GM23338 (cell line): ENCODE results near the gene GNAT1. TPM values are rescaled to one million over a fixed set of nuclear protein-coding genes. Genes with fewer than 3 reads are reported as not detected.

ENCODE experiments used
- ATAC-seq: fragments of 200-7000 bp; cut with Tn5 transposase; 3 replicates; pipeline ENCODE4 v1.9.1; 2020
- DNase-seq: peaks from one replicate; pipeline ENCODE4 v3.0.0-alpha.2; 2015; ENCODE audit warnings: low spot score
- H2AFZ ChIP-seq: fragments of 200-600 bp; sonication (generic); 2 replicates; pipeline ENCODE4 v1.8.0; 2016; ENCODE audit warnings: antibody characterized with exemption, mild to moderate bottlenecking, moderate library complexity
- H3F3A ChIP-seq: fragments of 200-600 bp; sonication (generic); replicated peaks from 2 replicates; pipeline ENCODE4 v1.8.0; 2017; ENCODE audit warnings: antibody characterized with exemption, mixed run types, low read depth
- H3K27ac ChIP-seq: fragments of 200-600 bp; sonication (generic); 2 replicates; pipeline ENCODE4 v1.6.1; 2016; ENCODE audit warnings: low read depth
- H3K27me3 ChIP-seq: fragments of 200-600 bp; sonication (generic); 2 replicates; pipeline ENCODE4 v1.8.0; 2016; ENCODE audit warnings: mild to moderate bottlenecking, mixed run types, moderate library complexity; ENCODE audit not compliant: insufficient read depth
- H3K36me3 ChIP-seq: fragments of 200-600 bp; sonication (generic); 2 replicates; pipeline ENCODE4 v1.8.0; 2016; ENCODE audit warnings: mild to moderate bottlenecking; ENCODE audit not compliant: insufficient read depth
- H3K4me1 ChIP-seq: fragments of 200-600 bp; sonication (generic); 2 replicates; pipeline ENCODE4 v1.8.0; 2016; ENCODE audit warnings: mild to moderate bottlenecking, moderate library complexity; ENCODE audit not compliant: insufficient read depth
- H3K4me2 ChIP-seq: fragments of 200-600 bp; sonication (generic); 2 replicates; pipeline ENCODE4 v1.7.1; 2017; ENCODE audit warnings: mixed run types
- H3K4me3 ChIP-seq: fragments of 200-600 bp; sonication (generic); 2 replicates; pipeline ENCODE4 v1.6.1; 2016; ENCODE audit warnings: mixed run types
- H3K79me2 ChIP-seq: fragments of 200-600 bp; sonication (generic); replicated peaks from 2 replicates; pipeline ENCODE4 v1.8.0; 2017; ENCODE audit warnings: mild to moderate bottlenecking; ENCODE audit not compliant: insufficient read depth
- H3K9me2 ChIP-seq: fragments of 200-600 bp; sonication (generic); 2 replicates; pipeline ENCODE4 v1.8.0; 2017; ENCODE audit not compliant: insufficient read depth
- H4K20me1 ChIP-seq: fragments of 200-600 bp; sonication (generic); replicated peaks from 2 replicates; pipeline ENCODE4 v1.8.0; 2017; ENCODE audit warnings: mild to moderate bottlenecking; ENCODE audit not compliant: insufficient read depth
- H3K27ac Mint-ChIP-seq: 2 replicates; pipeline ENCODE4 v1.8.0; 2020; ENCODE audit warnings: inconsistent platforms, mild to moderate bottlenecking, moderate library complexity, mixed read lengths
- H3K27me3 Mint-ChIP-seq: 3 replicates; pipeline ENCODE4 v1.8.0; 2022; ENCODE audit warnings: low read depth, mild to moderate bottlenecking, moderate library complexity, mixed read lengths, inconsistent platforms; ENCODE audit not compliant: insufficient read depth, poor library complexity
- H3K36me3 Mint-ChIP-seq: 3 replicates; pipeline ENCODE4 v1.8.0; 2021; ENCODE audit warnings: low read depth, mild to moderate bottlenecking, inconsistent platforms, moderate library complexity, mixed read lengths
- H3K4me1 Mint-ChIP-seq: 3 replicates; pipeline ENCODE4 v1.8.0; 2020; ENCODE audit warnings: mild to moderate bottlenecking, inconsistent platforms, mixed read lengths
- H3K4me3 Mint-ChIP-seq: 3 replicates; pipeline ENCODE4 v1.8.0; 2021; ENCODE audit warnings: moderate library complexity, mild to moderate bottlenecking, inconsistent platforms, mixed read lengths
- H3K9me3 Mint-ChIP-seq: 3 replicates; pipeline ENCODE4 v1.8.0; 2020; ENCODE audit warnings: moderate library complexity, mild to moderate bottlenecking, inconsistent platforms, mixed read lengths
- CREB1 ChIP-seq: fragments of 250-450 bp; sonication (Bioruptor Pico); IDR thresholded peaks from 2 replicates; pipeline ENCODE4 v1.5.0; 2020; ENCODE audit warnings: low read depth, mild to moderate bottlenecking, moderate library complexity
- EZH2 ChIP-seq: fragments of 200-600 bp; sonication (generic); IDR thresholded peaks from one replicate; pipeline ENCODE4 v1.8.0; 2017; ENCODE audit warnings: antibody characterized with exemption, mild to moderate bottlenecking, low read depth; ENCODE audit not compliant: unreplicated experiment
- EZH2phosphoT487 ChIP-seq: fragments of 200-600 bp; sonication (generic); IDR thresholded peaks from one replicate; pipeline ENCODE4 v1.8.1; 2018; ENCODE audit warnings: antibody characterized with exemption; ENCODE audit not compliant: unreplicated experiment
- JUNB ChIP-seq: IDR thresholded peaks from one replicate; pipeline ENCODE4 v1.6.1; 2016; ENCODE audit warnings: antibody characterized with exemption; ENCODE audit not compliant: unreplicated experiment
- NANOG ChIP-seq: IDR thresholded peaks from 2 replicates; pipeline ENCODE4 v1.6.1; 2016; ENCODE audit warnings: antibody characterized with exemption, borderline replicate concordance
- POLR2AphosphoS5 ChIP-seq: IDR thresholded peaks from 2 replicates; pipeline ENCODE4 v1.6.1; 2016; ENCODE audit warnings: antibody characterized with exemption, low read depth
- STAT1 ChIP-seq: IDR thresholded peaks from one replicate; pipeline ENCODE4 v1.6.1; 2016; ENCODE audit warnings: antibody characterized with exemption; ENCODE audit not compliant: unreplicated experiment
- polyA plus RNA-seq: library from polyadenylated mRNA; unstranded; fragments of >200 nt; fragmentation: Nextera tagmentation; extraction: Ambion mirVana; gene quantifications from 2 replicates; pipeline ENCODE4 v1.2.1, GENCODE V29; 2016
- total RNA-seq: library from RNA; depleted of rRNA; stranded (reverse); fragments of >200 nt; shearing (Covaris generic); gene quantifications from 2 replicates; pipeline ENCODE4 v1.2.3, GENCODE V29; 2014
- TF ChIP-seq, protein P1 (sequence below), 2 experiments: fragments of 200-600 bp in 1 of 2; sonication (generic) in 1 of 2; conservative IDR thresholded peaks; 2 replicates each; pipeline versions ENCODE4 v1.5.1 to v1.6.1; 2016 to 2017; ENCODE audit warnings: antibody characterized with exemption in 2 of 2, low read depth in 2 of 2, mild to moderate bottlenecking in 2 of 2, moderate library complexity in 1 of 2
- TF ChIP-seq, protein P2 (sequence below): IDR thresholded peaks from one replicate; pipeline ENCODE4 v1.6.1; 2018; ENCODE audit warnings: antibody characterized with exemption; ENCODE audit not compliant: unreplicated experiment
- TF ChIP-seq, protein P3 (sequence below): fragments of 250-450 bp; sonication (Bioruptor Pico); IDR thresholded peaks from 2 replicates; pipeline ENCODE4 v1.5.0; 2020; ENCODE audit warnings: mild to moderate bottlenecking, moderate library complexity

GNAT1 gene
- total and polyA plus RNA-seq, 2 experiments from 2014 or later, result not detected

- H2AFZ ChIP-seq, result no peak overlapping the region
- no peak for ATAC-seq
- H3K4me3 ChIP-seq, result no peak overlapping the region
Observed at GRCh38 chr3:50170689-50171088, 20.7 kb upstream of the GNAT1 start.

More at GRCh38 chr3:50170689-50171088, 20.7 kb upstream of the GNAT1 start:
- TF ChIP-seq, protein P1, sequence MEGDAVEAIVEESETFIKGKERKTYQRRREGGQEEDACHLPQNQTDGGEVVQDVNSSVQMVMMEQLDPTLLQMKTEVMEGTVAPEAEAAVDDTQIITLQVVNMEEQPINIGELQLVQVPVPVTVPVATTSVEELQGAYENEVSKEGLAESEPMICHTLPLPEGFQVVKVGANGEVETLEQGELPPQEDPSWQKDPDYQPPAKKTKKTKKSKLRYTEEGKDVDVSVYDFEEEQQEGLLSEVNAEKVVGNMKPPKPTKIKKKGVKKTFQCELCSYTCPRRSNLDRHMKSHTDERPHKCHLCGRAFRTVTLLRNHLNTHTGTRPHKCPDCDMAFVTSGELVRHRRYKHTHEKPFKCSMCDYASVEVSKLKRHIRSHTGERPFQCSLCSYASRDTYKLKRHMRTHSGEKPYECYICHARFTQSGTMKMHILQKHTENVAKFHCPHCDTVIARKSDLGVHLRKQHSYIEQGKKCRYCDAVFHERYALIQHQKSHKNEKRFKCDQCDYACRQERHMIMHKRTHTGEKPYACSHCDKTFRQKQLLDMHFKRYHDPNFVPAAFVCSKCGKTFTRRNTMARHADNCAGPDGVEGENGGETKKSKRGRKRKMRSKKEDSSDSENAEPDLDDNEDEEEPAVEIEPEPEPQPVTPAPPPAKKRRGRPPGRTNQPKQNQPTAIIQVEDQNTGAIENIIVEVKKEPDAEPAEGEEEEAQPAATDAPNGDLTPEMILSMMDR (conservative IDR thresholded peaks at IDR 0.05; ENCODE audit: low read depth in 2 of 2), result no peak
- TF ChIP-seq JUNB, result no peak
- no peak for TF ChIP-seq STAT1
- TF ChIP-seq, protein P2, sequence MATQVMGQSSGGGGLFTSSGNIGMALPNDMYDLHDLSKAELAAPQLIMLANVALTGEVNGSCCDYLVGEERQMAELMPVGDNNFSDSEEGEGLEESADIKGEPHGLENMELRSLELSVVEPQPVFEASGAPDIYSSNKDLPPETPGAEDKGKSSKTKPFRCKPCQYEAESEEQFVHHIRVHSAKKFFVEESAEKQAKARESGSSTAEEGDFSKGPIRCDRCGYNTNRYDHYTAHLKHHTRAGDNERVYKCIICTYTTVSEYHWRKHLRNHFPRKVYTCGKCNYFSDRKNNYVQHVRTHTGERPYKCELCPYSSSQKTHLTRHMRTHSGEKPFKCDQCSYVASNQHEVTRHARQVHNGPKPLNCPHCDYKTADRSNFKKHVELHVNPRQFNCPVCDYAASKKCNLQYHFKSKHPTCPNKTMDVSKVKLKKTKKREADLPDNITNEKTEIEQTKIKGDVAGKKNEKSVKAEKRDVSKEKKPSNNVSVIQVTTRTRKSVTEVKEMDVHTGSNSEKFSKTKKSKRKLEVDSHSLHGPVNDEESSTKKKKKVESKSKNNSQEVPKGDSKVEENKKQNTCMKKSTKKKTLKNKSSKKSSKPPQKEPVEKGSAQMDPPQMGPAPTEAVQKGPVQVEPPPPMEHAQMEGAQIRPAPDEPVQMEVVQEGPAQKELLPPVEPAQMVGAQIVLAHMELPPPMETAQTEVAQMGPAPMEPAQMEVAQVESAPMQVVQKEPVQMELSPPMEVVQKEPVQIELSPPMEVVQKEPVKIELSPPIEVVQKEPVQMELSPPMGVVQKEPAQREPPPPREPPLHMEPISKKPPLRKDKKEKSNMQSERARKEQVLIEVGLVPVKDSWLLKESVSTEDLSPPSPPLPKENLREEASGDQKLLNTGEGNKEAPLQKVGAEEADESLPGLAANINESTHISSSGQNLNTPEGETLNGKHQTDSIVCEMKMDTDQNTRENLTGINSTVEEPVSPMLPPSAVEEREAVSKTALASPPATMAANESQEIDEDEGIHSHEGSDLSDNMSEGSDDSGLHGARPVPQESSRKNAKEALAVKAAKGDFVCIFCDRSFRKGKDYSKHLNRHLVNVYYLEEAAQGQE, result no peak
- TF ChIP-seq EZH2phosphoT487, result no peak
- TF ChIP-seq NANOG, result no peak
- no peak for TF ChIP-seq CREB1
- TF ChIP-seq, protein P3, sequence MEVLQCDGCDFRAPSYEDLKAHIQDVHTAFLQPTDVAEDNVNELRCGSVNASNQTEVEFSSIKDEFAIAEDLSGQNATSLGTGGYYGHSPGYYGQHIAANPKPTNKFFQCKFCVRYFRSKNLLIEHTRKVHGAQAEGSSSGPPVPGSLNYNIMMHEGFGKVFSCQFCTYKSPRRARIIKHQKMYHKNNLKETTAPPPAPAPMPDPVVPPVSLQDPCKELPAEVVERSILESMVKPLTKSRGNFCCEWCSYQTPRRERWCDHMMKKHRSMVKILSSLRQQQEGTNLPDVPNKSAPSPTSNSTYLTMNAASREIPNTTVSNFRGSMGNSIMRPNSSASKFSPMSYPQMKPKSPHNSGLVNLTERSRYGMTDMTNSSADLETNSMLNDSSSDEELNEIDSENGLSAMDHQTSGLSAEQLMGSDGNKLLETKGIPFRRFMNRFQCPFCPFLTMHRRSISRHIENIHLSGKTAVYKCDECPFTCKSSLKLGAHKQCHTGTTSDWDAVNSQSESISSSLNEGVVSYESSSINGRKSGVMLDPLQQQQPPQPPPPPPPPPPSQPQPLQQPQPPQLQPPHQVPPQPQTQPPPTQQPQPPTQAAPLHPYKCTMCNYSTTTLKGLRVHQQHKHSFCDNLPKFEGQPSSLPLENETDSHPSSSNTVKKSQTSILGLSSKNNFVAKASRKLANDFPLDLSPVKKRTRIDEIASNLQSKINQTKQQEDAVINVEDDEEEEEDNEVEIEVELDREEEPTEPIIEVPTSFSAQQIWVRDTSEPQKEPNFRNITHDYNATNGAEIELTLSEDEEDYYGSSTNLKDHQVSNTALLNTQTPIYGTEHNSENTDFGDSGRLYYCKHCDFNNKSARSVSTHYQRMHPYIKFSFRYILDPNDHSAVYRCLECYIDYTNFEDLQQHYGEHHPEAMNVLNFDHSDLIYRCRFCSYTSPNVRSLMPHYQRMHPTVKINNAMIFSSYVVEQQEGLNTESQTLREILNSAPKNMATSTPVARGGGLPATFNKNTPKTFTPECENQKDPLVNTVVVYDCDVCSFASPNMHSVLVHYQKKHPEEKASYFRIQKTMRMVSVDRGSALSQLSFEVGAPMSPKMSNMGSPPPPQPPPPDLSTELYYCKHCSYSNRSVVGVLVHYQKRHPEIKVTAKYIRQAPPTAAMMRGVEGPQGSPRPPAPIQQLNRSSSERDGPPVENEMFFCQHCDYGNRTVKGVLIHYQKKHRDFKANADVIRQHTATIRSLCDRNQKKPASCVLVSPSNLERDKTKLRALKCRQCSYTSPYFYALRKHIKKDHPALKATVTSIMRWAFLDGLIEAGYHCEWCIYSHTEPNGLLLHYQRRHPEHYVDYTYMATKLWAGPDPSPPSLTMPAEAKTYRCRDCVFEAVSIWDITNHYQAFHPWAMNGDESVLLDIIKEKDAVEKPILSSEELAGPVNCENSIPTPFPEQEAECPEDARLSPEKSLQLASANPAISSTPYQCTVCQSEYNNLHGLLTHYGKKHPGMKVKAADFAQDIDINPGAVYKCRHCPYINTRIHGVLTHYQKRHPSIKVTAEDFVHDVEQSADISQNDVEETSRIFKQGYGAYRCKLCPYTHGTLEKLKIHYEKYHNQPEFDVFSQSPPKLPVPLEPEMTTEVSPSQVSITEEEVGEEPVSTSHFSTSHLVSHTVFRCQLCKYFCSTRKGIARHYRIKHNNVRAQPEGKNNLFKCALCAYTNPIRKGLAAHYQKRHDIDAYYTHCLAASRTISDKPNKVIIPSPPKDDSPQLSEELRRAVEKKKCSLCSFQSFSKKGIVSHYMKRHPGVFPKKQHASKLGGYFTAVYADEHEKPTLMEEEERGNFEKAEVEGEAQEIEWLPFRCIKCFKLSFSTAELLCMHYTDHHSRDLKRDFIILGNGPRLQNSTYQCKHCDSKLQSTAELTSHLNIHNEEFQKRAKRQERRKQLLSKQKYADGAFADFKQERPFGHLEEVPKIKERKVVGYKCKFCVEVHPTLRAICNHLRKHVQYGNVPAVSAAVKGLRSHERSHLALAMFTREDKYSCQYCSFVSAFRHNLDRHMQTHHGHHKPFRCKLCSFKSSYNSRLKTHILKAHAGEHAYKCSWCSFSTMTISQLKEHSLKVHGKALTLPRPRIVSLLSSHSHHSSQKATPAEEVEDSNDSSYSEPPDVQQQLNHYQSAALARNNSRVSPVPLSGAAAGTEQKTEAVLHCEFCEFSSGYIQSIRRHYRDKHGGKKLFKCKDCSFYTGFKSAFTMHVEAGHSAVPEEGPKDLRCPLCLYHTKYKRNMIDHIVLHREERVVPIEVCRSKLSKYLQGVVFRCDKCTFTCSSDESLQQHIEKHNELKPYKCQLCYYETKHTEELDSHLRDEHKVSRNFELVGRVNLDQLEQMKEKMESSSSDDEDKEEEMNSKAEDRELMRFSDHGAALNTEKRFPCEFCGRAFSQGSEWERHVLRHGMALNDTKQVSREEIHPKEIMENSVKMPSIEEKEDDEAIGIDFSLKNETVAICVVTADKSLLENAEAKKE (CRISPR knock-in tag), result no peak
- no peak for TF ChIP-seq EZH2
- TF ChIP-seq POLR2AphosphoS5, result no peak
- Histone ChIP-seq H3F3A (no peaks in the 10 kb centered on the region), H3K27me3 (no peaks in the 10 kb centered on the region), H4K20me1 (peaks cover 11% of the 10 kb centered on the region; the same call in 1 of the 2 replicates), H3K27ac (0 out of 2 replicates have a peak overlapping the region, but pooled peaks have one; percentile 19), H3K4me2 (no peak overlapping the region), H3K79me2 (peaks cover 18% of the 10 kb centered on the region), H3K9me2 (no peaks in the 10 kb centered on the region), H3K36me3 (no peaks in the 10 kb centered on the region; the same call in 1 of the 2 replicates), H3K4me1 (peaks cover 22% of the 10 kb centered on the region)
- H3K4me3 Mint-ChIP-seq, result no peak overlapping the region
- no peak overlapping the region; the same call in 1 of the 2 replicates for H3K27ac Mint-ChIP-seq
- peaks cover 8% of the 10 kb centered on the region for H3K36me3 Mint-ChIP-seq
- H3K9me3 Mint-ChIP-seq, result no peaks in the 10 kb centered on the region
- DNase-seq, result no peak
- peaks cover 4% of the 10 kb centered on the region for H3K27me3 Mint-ChIP-seq
- H3K4me1 Mint-ChIP-seq, result peaks cover 37% of the 10 kb centered on the region
